GM18498 (cell line): ENCODE data around the gene HS3ST2.
"Not testable (repeated sequence)": the region's sequence is repeated elsewhere in the genome, so short reads cannot be mapped to it uniquely, and the experiment has no call there.

Experiments
- ATAC-seq: cut with Tn5 transposase; IDR thresholded peaks from one replicate; pipeline ENCODE4 v1.9.1; 2021; ENCODE audit warnings: mild to moderate bottlenecking, moderate library complexity; ENCODE audit not compliant: unreplicated experiment

HS3ST2 gene

GRCh38 chr16:22871861-22872260, 57.9 kb downstream of the HS3ST2 start:
- no peak for ATAC-seq

DNA sequence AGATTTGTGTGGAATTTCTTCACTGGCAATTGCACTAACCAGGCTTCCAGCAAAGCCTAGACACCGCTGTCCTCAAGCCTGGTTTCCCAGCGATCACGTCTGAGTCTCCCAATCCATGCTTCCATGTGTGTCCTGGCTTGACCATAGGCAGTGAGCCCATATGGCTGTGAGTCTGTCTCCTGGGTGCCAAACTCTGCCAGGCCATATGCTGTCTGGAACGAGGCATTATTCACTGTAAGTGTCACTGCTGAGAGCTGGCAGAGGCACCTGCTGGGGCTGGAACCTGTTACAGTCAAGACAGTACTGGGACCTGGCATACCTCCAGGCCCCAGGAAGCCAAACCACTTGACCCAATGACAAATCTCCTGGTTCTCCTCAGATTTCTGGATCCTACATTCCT, 60.4 kb downstream of the HS3ST2 start:
- ATAC-seq = no peak

DNA sequence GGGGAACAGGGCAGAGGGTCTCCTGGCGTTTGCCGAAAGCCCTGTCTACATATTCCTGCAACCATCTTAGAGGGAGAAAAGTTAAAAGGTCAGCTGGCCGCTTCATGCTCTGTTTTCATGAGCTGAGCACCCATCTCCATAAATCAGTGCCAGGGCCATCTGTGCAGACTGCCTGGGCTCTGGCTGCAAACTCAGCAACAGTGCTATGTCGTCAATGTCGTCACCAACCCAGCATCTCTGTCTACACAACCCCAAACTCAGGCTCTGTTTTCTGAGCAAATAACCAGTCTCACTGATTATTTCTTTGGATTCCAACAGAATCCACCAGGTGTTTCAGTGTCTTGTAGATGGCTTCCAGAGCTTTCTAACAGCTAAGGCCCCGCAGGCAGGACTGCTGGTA, 65.0 kb downstream of the HS3ST2 start:
- ATAC-seq = no peak

DNA sequence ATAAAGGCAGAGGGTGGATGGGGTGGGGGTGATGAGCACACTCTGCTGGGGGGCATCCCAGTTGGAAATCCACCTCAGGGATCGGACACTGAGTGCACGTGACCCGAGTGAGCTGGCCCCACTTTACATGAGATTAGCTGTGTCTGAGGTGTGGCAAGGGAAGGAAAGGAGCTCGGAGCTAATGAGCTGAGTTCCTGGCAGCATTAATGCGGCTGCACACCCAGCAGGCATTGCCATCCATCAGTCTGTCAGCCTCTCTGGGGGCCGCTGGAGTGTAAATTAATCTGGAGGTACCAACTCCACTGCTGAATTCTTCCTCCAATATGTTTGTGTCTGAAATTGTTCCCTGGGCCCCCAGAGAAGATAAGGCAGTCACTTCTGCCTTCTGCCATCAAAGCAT, 65.5 kb downstream of the HS3ST2 start:
- no peak for ATAC-seq

DNA sequence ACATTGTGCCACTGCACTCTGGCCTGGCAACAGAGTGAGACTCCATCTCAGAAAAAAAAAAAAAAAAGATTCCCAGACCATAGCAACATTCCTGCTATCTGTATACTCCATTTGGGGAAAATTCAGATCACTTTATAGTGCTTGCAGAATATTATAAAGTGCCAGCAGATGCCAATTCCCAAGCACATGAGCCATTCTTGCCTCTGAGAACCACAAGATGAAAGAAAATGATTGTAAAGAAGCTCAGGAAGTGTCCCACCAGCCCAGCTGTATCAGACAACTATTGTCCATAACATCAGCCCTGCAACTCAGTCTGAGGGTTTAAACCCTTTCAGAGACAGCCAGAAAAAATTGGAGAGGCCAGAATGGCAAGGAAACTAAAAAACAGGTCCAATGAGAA, 69.0 kb downstream of the HS3ST2 start:
- ATAC-seq = no peak

DNA sequence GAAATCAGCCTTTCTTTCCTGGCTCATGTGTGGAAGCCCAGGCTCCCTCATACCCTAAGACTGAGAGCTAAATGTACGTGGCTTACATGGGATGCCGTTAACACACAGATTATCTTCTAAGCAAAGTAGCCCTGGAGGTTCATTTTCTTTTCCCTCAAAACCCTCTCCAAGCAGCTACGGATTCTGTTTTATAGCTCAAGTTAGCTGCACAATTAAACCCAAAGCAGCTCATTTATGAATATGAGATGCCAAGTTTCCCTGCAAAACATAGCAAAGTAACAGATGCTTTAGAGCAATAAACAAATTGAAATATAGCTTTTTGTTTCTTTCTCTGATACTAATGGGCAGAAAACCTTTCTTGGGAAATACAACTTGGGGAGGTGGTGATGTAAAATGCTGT, 72.0 kb downstream of the HS3ST2 start:
- ATAC-seq = no peak

- ATAC-seq = no peak
Observed at GRCh38 chr16:22886927-22887326, 73.0 kb downstream of the HS3ST2 start.

DNA sequence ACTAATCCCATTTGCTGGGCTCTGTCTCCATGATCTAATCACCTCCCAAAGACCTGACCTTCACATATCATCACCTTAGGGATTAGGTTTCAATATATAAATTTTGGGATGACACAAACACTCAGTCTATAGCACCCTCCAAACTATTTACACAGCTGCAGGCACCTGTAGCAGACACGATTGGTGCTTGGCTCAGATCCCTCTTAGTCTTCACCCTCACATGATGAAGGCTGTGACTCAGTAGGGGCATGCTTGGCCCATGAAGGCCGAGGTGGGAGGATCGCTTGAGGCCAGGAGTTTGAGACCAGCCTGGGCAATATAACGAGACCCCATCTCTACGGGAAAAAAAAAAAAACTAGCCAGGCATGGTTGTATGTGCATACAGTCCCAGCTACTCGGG, 73.5 kb downstream of the HS3ST2 start:
- ATAC-seq = no peak

GRCh38 chr16:22888791-22889190, 74.8 kb downstream of the HS3ST2 start:
- no peak for ATAC-seq

- ATAC-seq = no peak
Observed at GRCh38 chr16:22890976-22891375, 77.0 kb downstream of the HS3ST2 start.

DNA sequence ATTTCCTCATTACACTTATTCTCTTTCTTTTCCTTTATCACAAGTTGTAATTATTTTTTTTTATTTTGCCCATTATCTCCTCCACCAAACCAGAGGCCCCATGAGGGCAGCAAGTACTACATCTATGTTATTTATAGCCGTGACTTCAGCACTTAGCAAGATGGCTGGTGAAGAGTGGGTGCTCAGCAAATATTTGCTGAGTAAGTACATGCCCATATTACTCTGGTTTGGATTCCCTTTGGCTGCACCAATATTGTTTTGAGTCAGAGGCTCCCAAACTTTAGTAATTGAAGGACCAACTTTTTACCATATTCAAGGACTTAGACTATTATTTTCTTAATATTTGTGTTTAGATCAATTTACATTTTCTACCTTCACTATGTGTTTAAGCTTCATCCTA, 83.2 kb downstream of the HS3ST2 start:
- no peak for ATAC-seq

DNA sequence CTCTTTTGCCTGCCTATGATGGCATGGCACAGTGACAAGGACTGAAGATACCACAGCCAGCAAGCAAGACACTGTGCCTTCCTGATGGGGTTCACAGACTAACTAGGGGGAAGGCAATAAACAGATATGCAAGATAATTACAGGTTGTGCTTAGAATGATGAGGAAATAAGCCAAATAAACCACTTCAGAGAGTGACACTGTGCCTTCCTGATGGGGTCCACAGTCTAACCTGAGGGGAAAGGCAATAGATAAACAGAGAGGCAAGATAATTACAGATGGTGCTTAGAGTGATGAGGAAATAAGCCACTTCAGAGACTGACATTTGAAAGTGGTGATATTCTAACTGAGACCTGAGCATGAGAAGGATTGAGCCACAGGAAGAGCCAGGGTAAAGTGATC, 84.2 kb downstream of the HS3ST2 start:
- no peak for ATAC-seq

- ATAC-seq = no peak
Observed at GRCh38 chr16:22898874-22899348, 84.9 kb downstream of the HS3ST2 start.

GRCh38 chr16:22899567-22899966, 85.6 kb downstream of the HS3ST2 start:
- ATAC-seq = not testable (repeated sequence)

- ATAC-seq = no peak
Observed at GRCh38 chr16:22900863-22901262, 86.9 kb downstream of the HS3ST2 start.

- no peak for ATAC-seq
Observed at GRCh38 chr16:22901563-22901962, 87.6 kb downstream of the HS3ST2 start.

DNA sequence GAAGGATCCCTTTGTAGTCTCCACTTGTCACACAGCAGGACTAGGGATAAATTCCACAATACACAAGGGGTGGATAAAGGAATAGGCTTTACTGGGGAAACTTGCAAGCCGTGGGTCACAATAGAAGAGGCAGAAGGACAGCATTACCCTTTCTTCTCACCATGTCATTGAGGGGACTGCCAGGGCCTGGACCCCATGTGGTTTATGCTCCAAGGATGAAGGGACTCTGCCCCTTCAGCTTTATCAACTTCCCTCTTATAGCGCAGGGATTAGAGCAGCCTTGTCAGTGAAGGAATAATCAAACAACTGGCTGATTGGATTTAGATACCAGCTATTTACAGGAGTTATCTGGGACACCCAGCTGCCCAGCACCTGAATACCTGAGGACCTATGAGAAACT, 89.8 kb downstream of the HS3ST2 start:
- no peak for ATAC-seq

- ATAC-seq = no peak
Observed at GRCh38 chr16:22912654-22913053, 98.7 kb downstream of the HS3ST2 start.

DNA sequence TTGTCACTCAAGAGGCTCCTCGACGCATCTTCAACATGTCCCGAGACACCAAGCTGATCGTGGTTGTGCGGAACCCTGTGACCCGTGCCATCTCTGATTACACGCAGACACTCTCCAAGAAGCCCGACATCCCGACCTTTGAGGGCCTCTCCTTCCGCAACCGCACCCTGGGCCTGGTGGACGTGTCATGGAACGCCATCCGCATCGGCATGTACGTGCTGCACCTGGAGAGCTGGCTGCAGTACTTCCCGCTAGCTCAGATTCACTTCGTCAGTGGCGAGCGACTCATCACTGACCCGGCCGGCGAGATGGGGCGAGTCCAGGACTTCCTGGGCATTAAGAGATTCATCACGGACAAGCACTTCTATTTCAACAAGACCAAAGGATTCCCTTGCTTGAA, 101.0 kb downstream of the HS3ST2 start:
- no peak for ATAC-seq

- ATAC-seq = no peak
Observed at GRCh38 chr16:22923491-22923890, 109.5 kb downstream of the HS3ST2 start.

DNA sequence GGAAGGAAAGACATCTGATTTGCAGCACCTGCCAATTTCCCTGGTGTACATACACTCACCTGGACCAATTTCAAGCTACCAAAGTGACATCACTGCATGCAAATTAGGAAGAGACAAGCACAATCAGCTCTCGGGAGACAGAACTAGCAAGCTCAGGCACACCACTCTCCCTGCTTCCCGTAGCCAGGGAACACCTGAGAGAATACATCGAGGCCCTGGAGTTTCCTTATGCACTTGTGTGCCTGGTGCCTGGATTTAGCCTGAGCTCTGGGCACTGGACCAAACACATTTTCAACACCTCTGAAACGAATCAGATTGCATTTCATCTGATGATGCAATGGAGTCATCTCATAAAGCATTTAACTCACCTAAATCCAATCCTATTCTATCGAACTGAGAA, 110.5 kb downstream of the HS3ST2 start:
- no peak for ATAC-seq

GRCh38 chr16:22926105-22926751, 112.3 kb downstream of the HS3ST2 start:
- ATAC-seq = no peak

DNA sequence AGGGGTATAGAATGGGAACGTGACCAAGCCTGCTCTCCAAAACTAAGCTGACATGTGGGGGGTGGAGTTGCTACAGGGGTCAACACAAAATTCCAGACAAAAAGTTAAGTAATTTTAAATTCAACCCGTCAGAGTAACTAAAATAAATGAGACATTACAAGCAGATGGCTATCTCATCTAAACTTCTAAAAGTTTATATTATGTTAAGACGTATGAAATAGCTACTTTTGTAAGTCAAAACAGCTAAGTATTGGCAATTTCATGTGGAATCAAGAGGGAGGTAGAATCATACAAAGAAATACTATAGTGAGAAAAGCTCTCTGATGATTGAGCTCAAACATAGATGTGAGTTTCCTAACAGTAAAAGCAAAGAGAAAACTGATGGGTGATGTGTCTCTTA, 113.3 kb downstream of the HS3ST2 start:
- no peak for ATAC-seq
